Fibroblast of mammary gland (primary cell): ENCODE measurements around the gene HOXC6.
"Not testable (repeated sequence)": the region's sequence is repeated elsewhere in the genome, so short reads cannot be mapped to it uniquely, and the experiment has no call there.

Source experiments
- DNase-seq: peaks from one replicate; pipeline ENCODE4 v3.0.0-alpha.2; 2010; ENCODE audit warnings: low read depth
- H3K4me3 ChIP-seq: 2 replicates; pipeline ENCODE4 v1.5.1; 2011; ENCODE audit warnings: low read depth, mild to moderate bottlenecking, low read length, moderate library complexity; ENCODE audit not compliant: control insufficient read depth
- TF ChIP-seq, protein P1 (sequence below): conservative IDR thresholded peaks from 2 replicates; pipeline ENCODE4 v1.5.1; 2011; ENCODE audit warnings: low read depth, low read length, inconsistent platforms; ENCODE audit not compliant: control insufficient read depth, insufficient read depth

The HOXC6 gene

DNA sequence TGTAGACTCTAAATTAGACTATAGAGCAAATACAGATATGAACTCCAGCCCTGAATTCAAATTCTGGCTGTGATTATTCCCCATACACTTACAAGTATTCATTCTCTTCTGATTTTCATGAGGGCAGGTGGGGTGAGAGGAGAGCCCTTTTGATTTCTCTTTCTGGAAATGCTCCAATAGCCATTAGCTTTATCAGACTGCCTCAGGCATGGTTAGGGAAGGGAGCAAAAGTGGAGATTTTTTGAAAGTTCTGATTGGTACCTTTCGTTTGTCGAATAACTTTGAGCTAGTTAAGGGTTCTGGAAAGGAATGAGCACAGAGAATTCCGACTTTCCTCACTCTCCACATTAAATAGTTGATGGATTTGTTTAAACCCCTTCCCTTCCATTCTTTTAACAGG, 12.4 kb downstream of the HOXC6 start:
- TF ChIP-seq, protein P1, sequence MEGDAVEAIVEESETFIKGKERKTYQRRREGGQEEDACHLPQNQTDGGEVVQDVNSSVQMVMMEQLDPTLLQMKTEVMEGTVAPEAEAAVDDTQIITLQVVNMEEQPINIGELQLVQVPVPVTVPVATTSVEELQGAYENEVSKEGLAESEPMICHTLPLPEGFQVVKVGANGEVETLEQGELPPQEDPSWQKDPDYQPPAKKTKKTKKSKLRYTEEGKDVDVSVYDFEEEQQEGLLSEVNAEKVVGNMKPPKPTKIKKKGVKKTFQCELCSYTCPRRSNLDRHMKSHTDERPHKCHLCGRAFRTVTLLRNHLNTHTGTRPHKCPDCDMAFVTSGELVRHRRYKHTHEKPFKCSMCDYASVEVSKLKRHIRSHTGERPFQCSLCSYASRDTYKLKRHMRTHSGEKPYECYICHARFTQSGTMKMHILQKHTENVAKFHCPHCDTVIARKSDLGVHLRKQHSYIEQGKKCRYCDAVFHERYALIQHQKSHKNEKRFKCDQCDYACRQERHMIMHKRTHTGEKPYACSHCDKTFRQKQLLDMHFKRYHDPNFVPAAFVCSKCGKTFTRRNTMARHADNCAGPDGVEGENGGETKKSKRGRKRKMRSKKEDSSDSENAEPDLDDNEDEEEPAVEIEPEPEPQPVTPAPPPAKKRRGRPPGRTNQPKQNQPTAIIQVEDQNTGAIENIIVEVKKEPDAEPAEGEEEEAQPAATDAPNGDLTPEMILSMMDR: no peak
- no peak overlapping the region for H3K4me3 ChIP-seq
- DNase-seq: no peak

DNA sequence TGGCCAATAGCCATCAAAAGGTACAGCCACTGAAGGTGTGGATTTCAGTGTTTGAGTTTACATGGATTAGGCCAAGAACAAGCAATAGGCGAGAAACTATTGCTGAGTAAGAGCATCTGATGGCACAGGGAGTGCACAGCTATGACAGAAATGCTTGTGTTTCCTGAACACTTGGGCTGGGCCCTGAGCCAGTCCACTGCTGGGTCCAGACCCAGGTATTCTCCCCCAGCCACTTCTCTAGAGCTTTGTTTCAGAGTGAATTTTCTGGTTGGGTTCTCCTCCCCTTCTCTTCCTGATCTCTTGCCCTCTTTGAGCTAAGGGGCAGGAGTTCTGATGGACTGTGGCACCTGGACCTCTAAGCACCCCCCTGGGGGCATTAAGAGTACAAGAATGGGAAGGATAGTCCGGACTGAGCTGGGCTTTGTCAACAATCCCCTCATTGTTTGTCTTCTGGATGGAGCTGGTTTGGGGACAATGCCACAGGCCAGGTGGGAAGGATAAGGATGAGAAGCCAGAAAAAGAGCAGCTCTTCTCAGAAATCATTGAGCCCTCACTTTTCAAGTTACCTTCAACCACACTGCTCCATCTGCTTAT, 13.0 kb downstream of the HOXC6 start:
- DNase-seq: no peak
- H3K4me3 ChIP-seq: no peak overlapping the region
- TF ChIP-seq, protein P1: no peak

DNA sequence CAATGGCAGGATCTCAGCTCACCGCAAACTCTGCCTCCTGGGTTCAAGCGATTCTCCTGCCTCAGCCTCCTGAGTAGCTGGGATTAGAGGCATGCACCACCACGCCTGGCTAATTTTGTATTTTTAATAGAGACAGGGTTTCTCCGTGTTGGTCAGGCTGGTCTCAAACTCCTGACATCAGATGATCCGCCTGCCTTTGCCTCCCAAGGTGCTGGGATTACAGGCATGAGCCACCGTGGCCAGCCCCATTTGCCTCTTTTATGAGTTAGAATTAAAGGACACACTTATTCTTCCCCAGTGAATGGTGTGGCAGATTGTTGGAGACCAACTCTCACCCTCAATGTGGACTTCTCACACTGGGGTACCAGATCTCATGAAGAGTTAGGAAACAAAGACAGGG, 13.8 kb downstream of the HOXC6 start:
- not testable (repeated sequence) for DNase-seq, H3K4me3 ChIP-seq

DNA sequence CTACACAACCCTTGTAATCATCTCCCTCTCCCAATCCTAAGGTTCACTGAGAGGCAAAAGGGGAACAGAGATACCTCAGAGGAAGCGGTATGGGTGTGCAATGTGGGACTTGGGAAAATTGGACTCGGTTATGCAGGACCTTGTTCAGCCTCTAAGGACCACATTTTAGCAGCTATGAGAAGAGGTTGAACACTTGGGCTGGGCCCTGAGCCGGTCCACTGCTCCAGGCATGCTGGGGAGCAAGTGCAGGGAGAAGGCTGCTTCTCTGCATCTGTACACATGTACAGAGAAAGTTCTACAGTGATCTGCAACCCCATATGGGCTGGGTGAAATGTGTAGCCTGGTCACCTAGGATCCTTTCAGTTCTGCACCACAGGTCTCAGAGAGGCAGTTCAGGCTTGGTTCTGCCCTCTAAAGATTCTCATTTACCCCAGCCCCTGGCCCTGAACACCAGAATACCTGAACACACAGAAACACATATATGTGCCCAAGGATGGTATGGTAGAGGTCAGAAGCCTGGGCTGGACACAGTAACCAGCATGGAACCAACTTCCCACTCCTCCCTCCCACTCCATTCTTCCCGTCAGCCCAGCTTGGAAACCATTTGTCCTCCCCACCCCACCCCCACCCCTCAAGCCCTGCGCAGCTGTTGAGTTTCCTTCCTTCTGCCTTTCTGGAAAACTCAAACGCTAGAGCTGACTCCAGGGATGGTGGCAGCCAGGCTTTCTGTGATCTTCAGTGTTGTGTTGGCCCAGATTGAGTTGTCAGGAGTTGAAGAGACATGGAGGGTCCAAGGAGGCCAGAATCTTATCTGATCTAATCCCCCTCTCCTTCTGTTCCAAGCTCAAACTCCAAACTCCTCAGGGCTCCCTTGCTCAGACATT, 15.0 kb downstream of the HOXC6 start:
- TF ChIP-seq, protein P1: no peak
- DNase-seq: no peak
- no peak overlapping the region for H3K4me3 ChIP-seq

DNA sequence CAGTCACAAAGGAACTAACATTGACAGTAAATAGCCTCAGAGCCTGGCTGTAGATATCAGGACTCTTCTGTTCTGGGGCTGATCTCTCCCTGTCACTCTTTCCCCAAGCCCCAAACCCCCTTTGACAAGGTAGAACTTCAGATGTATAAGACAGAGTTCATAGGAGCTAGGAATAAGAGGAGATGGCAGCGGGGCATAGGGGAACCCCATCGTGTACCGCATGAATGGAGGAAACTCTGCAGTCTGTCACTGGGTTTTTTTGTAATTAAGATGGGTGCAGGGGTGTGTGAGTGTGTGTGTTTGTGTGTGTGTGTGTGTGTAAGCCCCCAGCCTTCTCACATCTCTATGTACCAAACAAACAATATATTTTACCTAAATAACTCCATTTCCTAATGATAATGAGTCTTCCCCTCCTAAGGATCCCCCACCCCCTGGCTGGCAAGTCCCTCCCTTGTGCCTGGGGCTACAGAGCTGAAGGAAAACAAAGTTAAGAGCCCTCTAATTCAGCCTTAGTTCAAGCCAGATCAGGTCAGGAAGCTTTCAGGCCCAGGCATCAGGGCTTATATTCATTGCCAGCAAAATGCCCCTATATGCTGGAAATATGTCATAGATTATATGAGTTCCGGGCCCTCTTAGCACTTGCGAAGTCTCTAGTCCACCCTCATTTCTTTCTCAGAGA, 16.3 kb downstream of the HOXC6 start:
- TF ChIP-seq, protein P1: no peak
- H3K4me3 ChIP-seq: no peak overlapping the region
- DNase-seq: no peak

DNA sequence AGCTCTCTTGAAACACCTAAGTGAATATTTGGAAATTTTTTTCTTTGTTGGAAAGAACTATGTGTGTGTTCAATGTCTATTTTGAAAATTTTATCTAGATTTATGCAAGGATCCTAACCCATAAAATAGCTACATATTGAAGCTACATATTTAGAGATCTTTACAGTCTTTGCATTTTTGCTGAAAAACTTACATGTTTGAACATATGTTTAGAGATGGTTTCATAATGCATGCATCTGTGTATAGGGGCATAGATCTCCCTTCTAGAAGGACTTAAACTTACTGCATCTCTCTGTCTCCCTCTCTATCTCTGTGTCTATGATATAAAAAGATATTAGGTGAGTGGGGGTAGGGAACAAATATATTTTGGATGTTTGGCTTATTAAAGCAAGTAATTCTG, 17.2 kb downstream of the HOXC6 start:
- no peak for DNase-seq
- H3K4me3 ChIP-seq: no peak overlapping the region
- TF ChIP-seq, protein P1: no peak
